Measurements from ENCODE around the gene ROR1. TPM values are rescaled to one million over a fixed set of nuclear protein-coding genes. Genes with fewer than 3 reads are reported as not detected.

Gene ROR1
- total and polyA plus RNA-seq, 2 donors (not counting 1 experiment from before 2014, with no cell fraction given), result 14.5 to 16.5 TPM

DNA sequence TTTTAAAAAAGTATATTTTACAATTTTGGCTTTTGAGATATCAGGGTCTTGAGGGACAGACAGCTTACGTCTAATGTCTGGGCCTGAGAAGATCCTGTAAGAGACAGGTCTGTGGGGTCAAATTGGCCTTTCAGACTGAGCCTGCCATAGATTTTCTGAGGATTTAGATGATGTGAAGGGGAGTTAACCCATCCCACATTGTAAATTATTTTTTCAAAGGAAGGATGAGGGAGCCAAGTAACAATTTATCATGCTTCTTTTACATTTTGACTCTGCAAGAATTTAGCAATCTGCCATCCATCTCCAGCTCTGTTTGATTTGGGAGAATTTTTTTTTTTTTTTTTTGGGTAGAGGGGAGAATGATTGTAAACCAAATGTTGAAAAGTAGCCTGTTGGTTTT, 160.9 kb downstream of the ROR1 start:
- H3K27ac ChIP-seq (ENCODE audit: insufficient read depth, low read length), result no peak overlapping the region
- TF ChIP-seq, protein P1, sequence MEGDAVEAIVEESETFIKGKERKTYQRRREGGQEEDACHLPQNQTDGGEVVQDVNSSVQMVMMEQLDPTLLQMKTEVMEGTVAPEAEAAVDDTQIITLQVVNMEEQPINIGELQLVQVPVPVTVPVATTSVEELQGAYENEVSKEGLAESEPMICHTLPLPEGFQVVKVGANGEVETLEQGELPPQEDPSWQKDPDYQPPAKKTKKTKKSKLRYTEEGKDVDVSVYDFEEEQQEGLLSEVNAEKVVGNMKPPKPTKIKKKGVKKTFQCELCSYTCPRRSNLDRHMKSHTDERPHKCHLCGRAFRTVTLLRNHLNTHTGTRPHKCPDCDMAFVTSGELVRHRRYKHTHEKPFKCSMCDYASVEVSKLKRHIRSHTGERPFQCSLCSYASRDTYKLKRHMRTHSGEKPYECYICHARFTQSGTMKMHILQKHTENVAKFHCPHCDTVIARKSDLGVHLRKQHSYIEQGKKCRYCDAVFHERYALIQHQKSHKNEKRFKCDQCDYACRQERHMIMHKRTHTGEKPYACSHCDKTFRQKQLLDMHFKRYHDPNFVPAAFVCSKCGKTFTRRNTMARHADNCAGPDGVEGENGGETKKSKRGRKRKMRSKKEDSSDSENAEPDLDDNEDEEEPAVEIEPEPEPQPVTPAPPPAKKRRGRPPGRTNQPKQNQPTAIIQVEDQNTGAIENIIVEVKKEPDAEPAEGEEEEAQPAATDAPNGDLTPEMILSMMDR (conservative IDR thresholded peaks at IDR 0.05 in 1 of 2, IDR thresholded peaks at IDR 0.05 in 1 of 2; ENCODE audit: low read depth in 1 of 2, low read length in 2 of 2), result no peak
- H2AFZ ChIP-seq (ENCODE audit: low read length), result no peak overlapping the region
- no peak overlapping the region for H3K4me3 ChIP-seq (replicated peaks in 1 of 4; ENCODE audit: control extremely low read depth in 1 of 4, insufficient read depth in 1 of 4, low read depth in 3 of 4, low read length in 4 of 4)
- H3K36me3 ChIP-seq (ENCODE audit: control insufficient read depth, insufficient read depth, low read length), result no peaks in the 10 kb centered on the region
- no peak overlapping the region for H3K9ac ChIP-seq (ENCODE audit: insufficient read depth, low read length)
- H3K9me3 ChIP-seq (ENCODE audit: control insufficient read depth, insufficient read depth, low read depth, low read length), result no peaks in the 10 kb centered on the region
- no peaks in the 10 kb centered on the region for H3K4me1 ChIP-seq (ENCODE audit: control insufficient read depth, extremely low read depth, insufficient read depth, low read length)
- no peaks in the 10 kb centered on the region for H3K79me2 ChIP-seq (ENCODE audit: control insufficient read depth, insufficient read depth, low read length)
- H3K27me3 ChIP-seq (ENCODE audit: control insufficient read depth, insufficient read depth, low read length), result no peaks in the 10 kb centered on the region
- H4K20me1 ChIP-seq (ENCODE audit: control insufficient read depth, extremely low read depth, insufficient read depth, low read length), result no peaks in the 10 kb centered on the region
- no peak overlapping the region for H3K4me2 ChIP-seq (ENCODE audit: extremely low read depth, insufficient read depth, low read length)
- no peak for DNase-seq (ENCODE audit: low read depth in 2 of 2)

DNA sequence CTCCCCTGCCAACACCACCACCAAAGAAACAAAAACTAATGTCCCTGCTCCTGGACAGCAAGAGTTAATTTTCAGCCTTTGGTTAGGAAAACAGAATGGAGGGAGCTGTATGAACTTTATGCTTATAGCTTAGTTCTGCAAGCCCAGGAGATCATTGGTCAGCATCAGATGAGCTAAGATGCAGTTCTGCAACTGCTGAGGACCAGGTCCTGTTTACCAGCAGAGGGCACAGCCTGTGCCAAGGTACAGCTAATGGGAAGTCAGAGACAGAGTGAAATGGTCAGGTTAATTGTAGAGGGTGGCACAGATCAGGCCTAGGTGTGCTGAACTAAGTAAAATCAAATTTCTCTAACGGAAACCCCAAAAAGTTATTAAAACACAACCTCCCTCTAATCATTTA, 161.3 kb downstream of the ROR1 start:
- TF ChIP-seq EZH2 (IDR thresholded peaks at IDR 0.05; ENCODE audit: low read length, missing control alignments), result no peak
- TF ChIP-seq, protein P1 (conservative IDR thresholded peaks at IDR 0.05 in 1 of 2, IDR thresholded peaks at IDR 0.05 in 1 of 2; ENCODE audit: low read depth in 1 of 2, low read length in 2 of 2), result peak; percentile 10 to 35
- H4K20me1 ChIP-seq (ENCODE audit: control insufficient read depth, extremely low read depth, insufficient read depth, low read length), result no peaks in the 10 kb centered on the region
- no peak overlapping the region for H3K4me3 ChIP-seq (replicated peaks in 1 of 4; ENCODE audit: control extremely low read depth in 1 of 4, insufficient read depth in 1 of 4, low read depth in 3 of 4, low read length in 4 of 4)
- H3K9ac ChIP-seq (ENCODE audit: insufficient read depth, low read length), result no peak overlapping the region
- no peak overlapping the region for H3K4me2 ChIP-seq (ENCODE audit: extremely low read depth, insufficient read depth, low read length)
- H2AFZ ChIP-seq (ENCODE audit: low read length), result no peak overlapping the region
- DNase-seq (ENCODE audit: low read depth in 2 of 2), result peak in 1 of 2 donors; percentile 37
- no peaks in the 10 kb centered on the region for H3K4me1 ChIP-seq (ENCODE audit: control insufficient read depth, extremely low read depth, insufficient read depth, low read length)
- H3K36me3 ChIP-seq (ENCODE audit: control insufficient read depth, insufficient read depth, low read length), result no peaks in the 10 kb centered on the region
- H3K9me3 ChIP-seq (ENCODE audit: control insufficient read depth, insufficient read depth, low read depth, low read length), result no peaks in the 10 kb centered on the region
- no peak overlapping the region for H3K27ac ChIP-seq (ENCODE audit: insufficient read depth, low read length)
- H3K27me3 ChIP-seq (ENCODE audit: control insufficient read depth, insufficient read depth, low read length), result no peaks in the 10 kb centered on the region
- H3K79me2 ChIP-seq (ENCODE audit: control insufficient read depth, insufficient read depth, low read length), result no peaks in the 10 kb centered on the region

GRCh38 chr1:63935553-63935952, 161.7 kb downstream of the ROR1 start:
- Histone ChIP-seq H3K27me3 (ENCODE audit: control insufficient read depth, insufficient read depth, low read length) (no peaks in the 10 kb centered on the region), H4K20me1 (ENCODE audit: control insufficient read depth, extremely low read depth, insufficient read depth, low read length) (no peaks in the 10 kb centered on the region), H3K27ac (ENCODE audit: insufficient read depth, low read length) (no peak overlapping the region), H3K9me3 (ENCODE audit: control insufficient read depth, insufficient read depth, low read depth, low read length) (no peaks in the 10 kb centered on the region), H3K4me3 (replicated peaks in 1 of 4; ENCODE audit: control extremely low read depth in 1 of 4, insufficient read depth in 1 of 4, low read depth in 3 of 4, low read length in 4 of 4) (no peak overlapping the region), H3K4me1 (ENCODE audit: control insufficient read depth, extremely low read depth, insufficient read depth, low read length) (no peaks in the 10 kb centered on the region), H2AFZ (ENCODE audit: low read length) (no peak overlapping the region), H3K36me3 (ENCODE audit: control insufficient read depth, insufficient read depth, low read length) (no peaks in the 10 kb centered on the region), H3K79me2 (ENCODE audit: control insufficient read depth, insufficient read depth, low read length) (no peaks in the 10 kb centered on the region), H3K9ac (ENCODE audit: insufficient read depth, low read length) (no peak overlapping the region), H3K4me2 (ENCODE audit: extremely low read depth, insufficient read depth, low read length) (no peak overlapping the region)
- no peak for DNase-seq (ENCODE audit: low read depth in 2 of 2)
- no peak for TF ChIP-seq EZH2 (IDR thresholded peaks at IDR 0.05; ENCODE audit: low read length, missing control alignments)
- TF ChIP-seq, protein P1 (conservative IDR thresholded peaks at IDR 0.05 in 1 of 2, IDR thresholded peaks at IDR 0.05 in 1 of 2; ENCODE audit: low read depth in 1 of 2, low read length in 2 of 2), result no peak
